HepG2 (cell line): Measurements from ENCODE around the gene MARF1. TPM values are rescaled to one million over a fixed set of nuclear protein-coding genes. Genes with fewer than 3 reads are reported as not detected.
A peak's percentile ranks its signal among the peaks of the same experiment; 100 is the strongest.

ENCODE experiments used
- ATAC-seq: fragments of 200-7000 bp; cut with Tn5 transposase; 3 replicates; pipeline ENCODE4 v1.9.1; 2020; ENCODE audit warnings: mild to moderate bottlenecking, moderate library complexity
- BruUV-seq: library from RNA; stranded (reverse); fragments of 400-500 nt; replicated peaks from 2 replicates; lab custom pipeline; 2021; lab: Mats Ljungman, UMichigan
- CTCF ChIA-PET: fragments of 300-600 bp; formaldehyde crosslinking; extraction: SDS; loops from one replicate; lab custom pipeline; 2021; ENCODE audit warnings: low total read pairs, inconsistent platforms, low intra/inter-chr PET ratio; lab: Yijun Ruan, JAX
- POLR2A ChIA-PET: fragments of 350-600 bp; sonication (Branson Sonifier 250); formaldehyde crosslinking; loops from one replicate; lab custom pipeline; 2020; ENCODE audit warnings: antibody characterized with exemption, inconsistent platforms; lab: Yijun Ruan, JAX
- DNase-seq: peaks from one replicate; pipeline ENCODE4 v3.0.0-alpha.2; 2015; ENCODE audit warnings: low spot score
- FAIRE-seq: peaks from 3 replicates; lab custom pipeline; 2011; peaks lifted over from hg19 to GRCh38; lab: Jason Lieb, UNC
- H2AFZ ChIP-seq: one replicate; pipeline ENCODE4 v1.6.1; 2011; ENCODE audit warnings: low read length, inconsistent platforms
- H3K27ac ChIP-seq: fragments of 300-600 bp; 3 replicates; pipeline ENCODE4 v1.8.0; 2011; ENCODE audit warnings: mixed run types, mild to moderate bottlenecking, mixed read lengths, low read length, inconsistent platforms; ENCODE audit not compliant: insufficient read depth; ENCODE audit errors: extremely low read length
- H3K27me3 ChIP-seq, 2 experiments: fragments of 200-600 bp in 1 of 2; 2 replicates in 1 of 2; 3 replicates in 1 of 2; pipeline versions ENCODE4 v1.6.0 to v1.8.0; 2011; ENCODE audit warnings: low read length in 2 of 2, mild to moderate bottlenecking in 2 of 2, moderate library complexity in 2 of 2, inconsistent platforms in 1 of 2; ENCODE audit not compliant: insufficient read depth in 2 of 2, control insufficient read depth in 1 of 2
- H3K36me3 ChIP-seq, 2 experiments: fragments of 200-600 bp in 1 of 2; replicated peaks in 1 of 2; 2 replicates in 1 of 2; 3 replicates in 1 of 2; pipeline versions ENCODE4 v1.5.1 to v1.8.0; 2011; ENCODE audit warnings: low read length in 2 of 2, inconsistent platforms in 1 of 2; ENCODE audit not compliant: insufficient read depth in 2 of 2, control insufficient read depth in 1 of 2
- H3K4me1 ChIP-seq: 2 replicates; pipeline ENCODE4 v1.5.1; 2012; ENCODE audit warnings: low read length, inconsistent platforms; ENCODE audit not compliant: insufficient read depth
- H3K4me2 ChIP-seq: 2 replicates; pipeline ENCODE4 v1.6.0; 2011; ENCODE audit warnings: low read depth, low read length, inconsistent platforms
- H3K4me3 ChIP-seq, 3 experiments: fragments of 200-600 bp in 1 of 3; sonication (generic), shearing (Covaris generic) in 1 of 3; replicated peaks in 1 of 3; 2 replicates each; pipeline ENCODE4 v1.5.1; 2011 to 2016; ENCODE audit warnings: low read length in 3 of 3, inconsistent platforms in 2 of 3, low read depth in 2 of 3, mild to moderate bottlenecking in 2 of 3, control low read depth in 1 of 3, mixed read lengths in 1 of 3; ENCODE audit not compliant: insufficient read depth in 1 of 3
- H3K79me2 ChIP-seq: one replicate; pipeline ENCODE4 v1.6.1; 2011; ENCODE audit warnings: low read length, inconsistent platforms; ENCODE audit not compliant: insufficient read depth
- H3K9ac ChIP-seq: 2 replicates; pipeline ENCODE4 v1.6.0; 2011; ENCODE audit warnings: mild to moderate bottlenecking, low read depth, low read length, inconsistent platforms; ENCODE audit not compliant: insufficient read depth
- H3K9me3 ChIP-seq: 2 replicates; pipeline ENCODE4 v1.5.1; 2012; ENCODE audit warnings: mild to moderate bottlenecking, low read length
- H4K20me1 ChIP-seq: 2 replicates; pipeline ENCODE4 v1.6.0; 2011; ENCODE audit warnings: inconsistent platforms, mild to moderate bottlenecking, low read length, moderate library complexity; ENCODE audit not compliant: insufficient read depth
- CBFB ChIP-seq: sonication (generic); formaldehyde crosslinking; IDR thresholded peaks from 2 replicates; pipeline ENCODE4 v1.4.0; 2020; ENCODE audit warnings: missing genetic modification reagents
- DPF2 ChIP-seq: sonication (generic); formaldehyde crosslinking; IDR thresholded peaks from 2 replicates; pipeline ENCODE4 v1.4.0; 2020; ENCODE audit warnings: mild to moderate bottlenecking, low read depth, missing genetic modification reagents, borderline replicate concordance
- GATAD2A ChIP-seq: IDR thresholded peaks from 2 replicates; pipeline ENCODE4 v1.6.1; 2016
- GPN1 ChIP-seq: sonication (generic); formaldehyde crosslinking; IDR thresholded peaks from 2 replicates; pipeline ENCODE4 v1.5.1; 2020; ENCODE audit warnings: missing genetic modification reagents, borderline replicate concordance
- HNF4A ChIP-seq: sonication (generic); formaldehyde crosslinking; IDR thresholded peaks from 2 replicates; pipeline ENCODE4 v1.4.0; 2020; ENCODE audit warnings: missing genetic modification reagents
- MEIS1 ChIP-seq: sonication (generic); formaldehyde crosslinking; IDR thresholded peaks from 2 replicates; pipeline ENCODE4 v1.9.0; 2021; ENCODE audit warnings: mild to moderate bottlenecking, missing genetic modification reagents, moderate library complexity, borderline replicate concordance
- NKX3-1 ChIP-seq: sonication (generic); formaldehyde crosslinking; IDR thresholded peaks from 2 replicates; pipeline ENCODE4 v1.5.0; 2020; ENCODE audit warnings: missing genetic modification reagents
- SP4 ChIP-seq: sonication (generic); formaldehyde crosslinking; IDR thresholded peaks from 2 replicates; pipeline ENCODE4 v1.8.1; 2023; ENCODE audit warnings: mild to moderate bottlenecking, missing genetic modification reagents
- TAF15 ChIP-seq: fragments of 200-400 bp; formaldehyde crosslinking; IDR thresholded peaks from one replicate; pipeline ENCODE4 v1.6.1; 2018; ENCODE audit warnings: mild to moderate bottlenecking, low read depth, low read length; ENCODE audit not compliant: poor library complexity, severe bottlenecking
- ZFX ChIP-seq: sonication (generic); formaldehyde crosslinking; IDR thresholded peaks from 2 replicates; pipeline ENCODE4 v1.4.0; 2020; ENCODE audit warnings: mild to moderate bottlenecking, low read depth, missing genetic modification reagents, moderate library complexity
- ZMYM4 ChIP-seq: sonication (generic); formaldehyde crosslinking; IDR thresholded peaks from 2 replicates; pipeline ENCODE4 v1.8.1; 2023; ENCODE audit warnings: mild to moderate bottlenecking, missing genetic modification reagents
- ZNF124 ChIP-seq: sonication (generic); formaldehyde crosslinking; IDR thresholded peaks from 2 replicates; pipeline ENCODE4 v1.4.0; 2020; ENCODE audit warnings: missing genetic modification reagents
- ZNF441 ChIP-seq: sonication (generic); formaldehyde crosslinking; IDR thresholded peaks from 2 replicates; pipeline ENCODE4 v1.7.0; 2021; ENCODE audit warnings: missing genetic modification reagents, borderline replicate concordance
- ZNF781 ChIP-seq: sonication (generic); formaldehyde crosslinking; IDR thresholded peaks from 2 replicates; pipeline ENCODE4 v1.5.1; 2020; ENCODE audit warnings: borderline replicate concordance, mild to moderate bottlenecking, missing genetic modification reagents; ENCODE audit errors: not compliant biosample characterization
- ZSCAN25 ChIP-seq: sonication (generic); formaldehyde crosslinking; IDR thresholded peaks from 2 replicates; pipeline ENCODE4 v1.8.0; 2022; ENCODE audit warnings: mild to moderate bottlenecking, missing genetic modification reagents
- WGBS: methylation state at CpG from one replicate; pipeline ENCODE4 v1.1.6; 2017; ENCODE audit warnings: low lambda C conversion rate; 5-methylcytosine and 5-hydroxymethylcytosine counted together
- in situ Hi-C: cut with HindIII; loops from 2 replicates; pipeline ENCODE4 v1.10.0; 2017; ENCODE audit warnings: low pct_unique_long_range_greater_than_20kb; ENCODE audit not compliant: extremely low pct_ligation_motif_present
- intact Hi-C: fragments of 100-400 bp; cut with micrococcal nuclease; formaldehyde crosslinking; loops from one replicate; pipeline ENCODE4 v1.10.0; 2022; ENCODE audit not compliant: unreplicated experiment
- polyA plus RNA-seq, 8 experiments: library from polyadenylated mRNA; depleted of rRNA in 3 of 8; stranded (reverse) in 7 of 8; unstranded in 1 of 8; fragments of >200 nt; fragmentation: Illumina TruSeq in 4 of 8; extraction: Trizol in 4 of 8; gene quantifications; 2 replicates each; pipeline versions ENCODE4 v1.2.1 to v1.2.3, GENCODE V29; 2011 to 2016; ENCODE audit warnings: low read depth in 4 of 8, missing spikeins in 1 of 8, mixed read lengths in 1 of 8; ENCODE audit not compliant: insufficient read depth in 1 of 8
- total RNA-seq, 5 experiments: library from RNA; depleted of rRNA; stranded (reverse); fragments of >200 nt; fragmentation: Illumina TruSeq; extraction: Trizol; gene quantifications; 2 replicates each; pipeline ENCODE4 v1.2.3, GENCODE V29; 2016; ENCODE audit warnings: low read depth in 1 of 5
- TF ChIP-seq, protein P1 (sequence below): sonication (generic); formaldehyde crosslinking; IDR thresholded peaks from 2 replicates; pipeline ENCODE4 v1.5.1; 2020; ENCODE audit warnings: mild to moderate bottlenecking, missing genetic modification reagents, moderate library complexity
- TF ChIP-seq, protein P2 (sequence below): sonication (generic); formaldehyde crosslinking; IDR thresholded peaks from 2 replicates; pipeline ENCODE4 v1.4.0; 2020; ENCODE audit warnings: missing genetic modification reagents, mild to moderate bottlenecking, borderline replicate concordance
- TF ChIP-seq, protein P3 (sequence below): sonication (generic); formaldehyde crosslinking; IDR thresholded peaks from 2 replicates; pipeline ENCODE4 v1.9.0; 2021; ENCODE audit warnings: missing genetic modification reagents, borderline replicate concordance

The MARF1 gene
- total and polyA plus RNA-seq, 2 of the 13 experiments (the other 11 are each of a cell fraction or from before 2014, with no cell fraction given): 8.7 to 20.7 TPM

DNA sequence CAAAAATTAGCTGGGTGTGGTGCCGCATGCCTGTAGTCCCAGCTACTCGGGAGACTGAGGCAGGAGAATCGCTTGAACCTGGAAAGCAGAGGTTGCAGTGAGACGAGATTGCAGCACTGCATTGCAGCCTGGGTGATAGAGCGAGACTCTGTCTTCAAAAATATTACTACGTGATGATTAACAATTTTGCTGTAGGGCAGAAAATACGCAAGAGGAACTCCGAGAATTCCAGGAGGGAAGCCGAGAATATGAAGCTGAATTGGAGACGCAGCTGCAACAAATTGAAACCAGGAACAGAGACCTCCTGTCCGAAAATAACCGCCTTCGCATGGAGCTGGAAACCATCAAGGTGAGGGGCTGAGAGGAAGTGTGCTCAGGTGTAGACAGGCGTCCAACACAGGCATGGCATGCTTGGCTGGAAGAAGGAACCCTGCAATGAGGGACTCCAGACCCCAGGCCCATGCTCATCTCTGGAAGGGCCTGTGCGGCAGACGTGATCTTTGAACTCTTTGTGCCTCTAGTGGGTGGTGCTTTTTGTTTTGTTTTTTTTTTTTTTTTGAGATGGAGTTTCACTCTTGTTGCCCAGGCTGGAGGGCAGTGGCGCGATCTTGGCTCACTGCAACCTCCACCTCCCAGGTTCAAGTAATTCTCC lies 24.3 kb upstream of the MARF1 start:
- no peak overlapping the region for H2AFZ ChIP-seq
- CTCF ChIA-PET: no interaction called here
- H3K4me2 ChIP-seq: 0 out of 2 replicates have a peak overlapping the region, but pooled peaks have one; percentile 4
- intact Hi-C loops (no loop called here), in situ Hi-C loops (no loop called here)
- peak overlapping the region; percentile 11 for H3K27ac ChIP-seq
- H3K9me3 ChIP-seq: no peaks in the 10 kb centered on the region
- H3K27me3 ChIP-seq: no peaks in the 10 kb centered on the region
- FAIRE-seq: no peak
- H3K4me1 ChIP-seq: peaks cover 43% of the 10 kb centered on the region
- no TSS peak for BruUV-seq
- peak; percentile 47 for ATAC-seq
- 88% methylated on average over 18 of the region's 18 CpGs for WGBS
- H3K36me3 ChIP-seq: peaks cover 48 to 60% of the 10 kb centered on the region in 2 experiments
- no peaks in the 10 kb centered on the region; the same call in 1 of the 2 replicates for H4K20me1 ChIP-seq
- DNase-seq: no peak
- no peak overlapping the region; the same call in 1 of the 2 replicates for H3K9ac ChIP-seq
- peaks cover 7% of the 10 kb centered on the region for H3K79me2 ChIP-seq
- no peak overlapping the region for H3K4me3 ChIP-seq
- POLR2A ChIA-PET: interaction anchor here (1.0 to 1.4 kb wide), 2 partner anchors 24 to 25 kb away, joined by 3 to 5 read pairs; partner anchors contain the start of gene MARF1
- no peak for TF ChIP-seq ZSCAN25 (CRISPR knock-in tag)
- TF ChIP-seq MEIS1 (CRISPR knock-in tag): no peak
- 0 out of 2 replicates have a peak, but pooled peaks have one; percentile 20 for TF ChIP-seq ZFX (CRISPR knock-in tag)
- TF ChIP-seq SP4 (CRISPR knock-in tag): no peak
- peak; percentile 32 for TF ChIP-seq ZNF781 (CRISPR knock-in tag)
- TF ChIP-seq NKX3-1 (CRISPR knock-in tag): no peak
- TF ChIP-seq GPN1 (CRISPR knock-in tag): no peak
- TF ChIP-seq ZMYM4: no peak
- 0 out of 2 replicates have a peak, but pooled peaks have one; percentile 19 for TF ChIP-seq DPF2 (CRISPR knock-in tag)
- TF ChIP-seq CBFB (CRISPR knock-in tag): no peak
- peak; percentile 28; the same call in 1 of the 2 replicates for TF ChIP-seq GATAD2A (CRISPR knock-in tag)
- 0 out of 2 replicates have a peak, but pooled peaks have one; percentile 18 for TF ChIP-seq ZNF441 (CRISPR knock-in tag)
- TF ChIP-seq ZNF124: no peak
- TF ChIP-seq, protein P1, sequence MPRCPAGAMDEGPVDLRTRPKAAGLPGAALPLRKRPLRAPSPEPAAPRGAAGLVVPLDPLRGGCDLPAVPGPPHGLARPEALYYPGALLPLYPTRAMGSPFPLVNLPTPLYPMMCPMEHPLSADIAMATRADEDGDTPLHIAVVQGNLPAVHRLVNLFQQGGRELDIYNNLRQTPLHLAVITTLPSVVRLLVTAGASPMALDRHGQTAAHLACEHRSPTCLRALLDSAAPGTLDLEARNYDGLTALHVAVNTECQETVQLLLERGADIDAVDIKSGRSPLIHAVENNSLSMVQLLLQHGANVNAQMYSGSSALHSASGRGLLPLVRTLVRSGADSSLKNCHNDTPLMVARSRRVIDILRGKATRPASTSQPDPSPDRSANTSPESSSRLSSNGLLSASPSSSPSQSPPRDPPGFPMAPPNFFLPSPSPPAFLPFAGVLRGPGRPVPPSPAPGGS (CRISPR knock-in tag): no peak
- no peak for TF ChIP-seq TAF15
- TF ChIP-seq, protein P2, sequence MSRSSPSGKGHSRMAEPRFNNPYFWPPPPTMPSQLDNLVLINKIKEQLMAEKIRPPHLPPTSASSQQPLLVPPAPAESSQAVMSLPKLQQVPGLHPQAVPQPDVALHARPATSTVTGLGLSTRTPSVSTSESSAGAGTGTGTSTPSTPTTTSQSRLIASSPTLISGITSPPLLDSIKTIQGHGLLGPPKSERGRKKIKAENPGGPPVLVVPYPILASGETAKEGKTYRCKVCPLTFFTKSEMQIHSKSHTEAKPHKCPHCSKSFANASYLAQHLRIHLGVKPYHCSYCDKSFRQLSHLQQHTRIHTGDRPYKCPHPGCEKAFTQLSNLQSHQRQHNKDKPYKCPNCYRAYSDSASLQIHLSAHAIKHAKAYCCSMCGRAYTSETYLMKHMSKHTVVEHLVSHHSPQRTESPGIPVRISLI (CRISPR knock-in tag): peak; percentile 89
- TF ChIP-seq HNF4A (CRISPR knock-in tag): peak; percentile 74
- TF ChIP-seq, protein P3, sequence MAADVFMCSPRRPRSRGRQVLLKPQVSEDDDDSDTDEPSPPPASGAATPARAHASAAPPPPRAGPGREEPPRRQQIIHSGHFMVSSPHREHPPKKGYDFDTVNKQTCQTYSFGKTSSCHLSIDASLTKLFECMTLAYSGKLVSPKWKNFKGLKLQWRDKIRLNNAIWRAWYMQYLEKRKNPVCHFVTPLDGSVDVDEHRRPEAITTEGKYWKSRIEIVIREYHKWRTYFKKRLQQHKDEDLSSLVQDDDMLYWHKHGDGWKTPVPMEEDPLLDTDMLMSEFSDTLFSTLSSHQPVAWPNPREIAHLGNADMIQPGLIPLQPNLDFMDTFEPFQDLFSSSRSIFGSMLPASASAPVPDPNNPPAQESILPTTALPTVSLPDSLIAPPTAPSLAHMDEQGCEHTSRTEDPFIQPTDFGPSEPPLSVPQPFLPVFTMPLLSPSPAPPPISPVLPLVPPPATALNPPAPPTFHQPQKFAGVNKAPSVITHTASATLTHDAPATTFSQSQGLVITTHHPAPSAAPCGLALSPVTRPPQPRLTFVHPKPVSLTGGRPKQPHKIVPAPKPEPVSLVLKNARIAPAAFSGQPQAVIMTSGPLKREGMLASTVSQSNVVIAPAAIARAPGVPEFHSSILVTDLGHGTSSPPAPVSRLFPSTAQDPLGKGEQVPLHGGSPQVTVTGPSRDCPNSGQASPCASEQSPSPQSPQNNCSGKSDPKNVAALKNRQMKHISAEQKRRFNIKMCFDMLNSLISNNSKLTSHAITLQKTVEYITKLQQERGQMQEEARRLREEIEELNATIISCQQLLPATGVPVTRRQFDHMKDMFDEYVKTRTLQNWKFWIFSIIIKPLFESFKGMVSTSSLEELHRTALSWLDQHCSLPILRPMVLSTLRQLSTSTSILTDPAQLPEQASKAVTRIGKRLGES (CRISPR knock-in tag): no peak
